GM18499 (cell line): ENCODE data around the gene TRIM74.
"Not testable (repeated sequence)": the region's sequence is repeated elsewhere in the genome, so short reads cannot be mapped to it uniquely, and the experiment has no call there.

ENCODE experiments used
- ATAC-seq: cut with Tn5 transposase; IDR thresholded peaks from one replicate; pipeline ENCODE4 v1.9.1; 2021; ENCODE audit warnings: moderate number of reproducible peaks; ENCODE audit not compliant: insufficient read depth, unreplicated experiment

The TRIM74 gene

GRCh38 chr7:72914756-72915525 lies 54.3 kb downstream of the TRIM74 start:
- ATAC-seq: peak; percentile 80

- not testable (repeated sequence) for ATAC-seq
Measured at GRCh38 chr7:72913750-72914149, 55.5 kb downstream of the TRIM74 start.

- not testable (repeated sequence) for ATAC-seq
Measured at GRCh38 chr7:72911395-72911794, 57.9 kb downstream of the TRIM74 start.
